Fibroblast of the aortic adventitia (primary cell): Measurements from ENCODE around the gene DOCK2. TPM values are rescaled to one million over a fixed set of nuclear protein-coding genes. Genes with fewer than 3 reads are reported as not detected.

Experiments
- DNase-seq: peaks from one replicate; pipeline ENCODE4 v3.0.0-alpha.2; 2010; ENCODE audit warnings: low read depth
- H3K4me3 ChIP-seq: 2 replicates; pipeline ENCODE4 v1.5.1; 2011; ENCODE audit warnings: low read depth, mild to moderate bottlenecking, control low read depth, low read length, moderate library complexity
- total RNA-seq: library from RNA; depleted of rRNA; stranded (reverse); fragments of >200 nt; gene quantifications from 2 replicates; pipeline ENCODE4 v1.2.3, GENCODE V29; 2012; ENCODE audit warnings: low replicate concordance
- TF ChIP-seq, protein P1 (sequence below): IDR thresholded peaks from 2 replicates; pipeline ENCODE4 v1.5.1; 2011; ENCODE audit warnings: mild to moderate bottlenecking, low read length, control low read depth, inconsistent platforms; ENCODE audit not compliant: insufficient read depth

Gene DOCK2
- total RNA-seq, 1 donor, result 4.6 TPM

GRCh38 chr5:170000155-170000554 lies 363.1 kb downstream of the DOCK2 start:
- TF ChIP-seq, protein P1, sequence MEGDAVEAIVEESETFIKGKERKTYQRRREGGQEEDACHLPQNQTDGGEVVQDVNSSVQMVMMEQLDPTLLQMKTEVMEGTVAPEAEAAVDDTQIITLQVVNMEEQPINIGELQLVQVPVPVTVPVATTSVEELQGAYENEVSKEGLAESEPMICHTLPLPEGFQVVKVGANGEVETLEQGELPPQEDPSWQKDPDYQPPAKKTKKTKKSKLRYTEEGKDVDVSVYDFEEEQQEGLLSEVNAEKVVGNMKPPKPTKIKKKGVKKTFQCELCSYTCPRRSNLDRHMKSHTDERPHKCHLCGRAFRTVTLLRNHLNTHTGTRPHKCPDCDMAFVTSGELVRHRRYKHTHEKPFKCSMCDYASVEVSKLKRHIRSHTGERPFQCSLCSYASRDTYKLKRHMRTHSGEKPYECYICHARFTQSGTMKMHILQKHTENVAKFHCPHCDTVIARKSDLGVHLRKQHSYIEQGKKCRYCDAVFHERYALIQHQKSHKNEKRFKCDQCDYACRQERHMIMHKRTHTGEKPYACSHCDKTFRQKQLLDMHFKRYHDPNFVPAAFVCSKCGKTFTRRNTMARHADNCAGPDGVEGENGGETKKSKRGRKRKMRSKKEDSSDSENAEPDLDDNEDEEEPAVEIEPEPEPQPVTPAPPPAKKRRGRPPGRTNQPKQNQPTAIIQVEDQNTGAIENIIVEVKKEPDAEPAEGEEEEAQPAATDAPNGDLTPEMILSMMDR, result no peak
- DNase-seq, result no peak
- no peak overlapping the region for H3K4me3 ChIP-seq

DNA sequence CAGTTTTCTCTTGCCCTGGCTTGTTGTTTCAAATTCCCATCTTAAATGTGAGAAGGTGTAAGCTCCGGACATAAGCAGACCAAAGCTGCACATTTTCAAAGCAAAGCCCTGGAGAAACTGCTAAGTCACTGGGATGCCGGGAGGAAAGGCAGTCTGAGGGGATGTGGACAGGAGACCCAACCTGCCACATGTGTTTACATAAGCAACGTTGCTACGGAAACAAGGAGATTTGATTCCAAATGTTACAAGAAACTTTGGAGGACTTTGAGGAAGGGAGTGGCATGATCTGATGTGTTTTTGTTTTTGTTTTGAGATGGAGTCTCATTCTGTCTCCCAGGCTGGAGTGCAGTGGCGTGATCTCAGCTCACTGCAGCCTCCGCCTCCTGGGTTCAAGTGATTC lies 368.9 kb downstream of the DOCK2 start:
- no peak for DNase-seq
- TF ChIP-seq, protein P1, result no peak
- H3K4me3 ChIP-seq, result no peak overlapping the region

DNA sequence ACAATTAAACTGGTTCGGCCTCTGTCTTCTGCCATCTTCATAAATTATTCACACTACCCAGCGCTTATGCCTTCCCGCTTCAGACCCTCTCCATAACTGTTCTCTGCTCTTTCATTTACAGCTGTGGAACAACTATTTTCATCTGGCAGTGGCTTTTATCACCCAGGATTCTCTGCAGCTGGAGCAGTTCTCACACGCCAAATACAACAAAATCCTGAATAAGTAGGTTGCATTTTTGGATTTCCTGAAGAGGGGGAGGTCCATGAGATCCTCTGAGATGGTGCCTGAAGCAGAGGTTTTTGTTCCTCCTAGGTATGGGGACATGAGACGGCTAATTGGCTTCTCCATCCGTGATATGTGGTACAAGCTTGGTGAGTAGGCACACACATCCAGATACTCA lies 371.3 kb downstream of the DOCK2 start:
- no peak for DNase-seq
- no peak overlapping the region for H3K4me3 ChIP-seq
- TF ChIP-seq, protein P1, result no peak

DNA sequence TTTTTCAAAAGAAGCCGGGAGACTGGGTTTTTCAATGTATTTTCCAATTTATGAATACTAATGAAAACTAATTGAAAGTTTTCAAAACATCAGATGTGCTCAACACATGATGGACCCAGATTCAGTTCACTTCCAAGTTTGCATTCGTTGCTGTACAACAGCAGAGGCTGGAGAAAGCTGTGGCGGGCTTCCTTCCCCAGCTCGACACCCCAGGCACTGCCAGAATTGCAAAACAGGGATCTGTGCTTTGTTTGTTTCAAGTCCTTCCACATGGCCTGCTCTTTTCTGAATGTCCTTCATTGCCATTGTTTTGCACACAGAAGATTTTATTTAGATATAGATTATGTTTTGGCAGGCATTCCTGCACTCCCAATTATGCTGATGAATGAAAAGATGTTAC lies 373.5 kb downstream of the DOCK2 start:
- H3K4me3 ChIP-seq, result no peak overlapping the region
- no peak for DNase-seq
- TF ChIP-seq, protein P1, result no peak

DNA sequence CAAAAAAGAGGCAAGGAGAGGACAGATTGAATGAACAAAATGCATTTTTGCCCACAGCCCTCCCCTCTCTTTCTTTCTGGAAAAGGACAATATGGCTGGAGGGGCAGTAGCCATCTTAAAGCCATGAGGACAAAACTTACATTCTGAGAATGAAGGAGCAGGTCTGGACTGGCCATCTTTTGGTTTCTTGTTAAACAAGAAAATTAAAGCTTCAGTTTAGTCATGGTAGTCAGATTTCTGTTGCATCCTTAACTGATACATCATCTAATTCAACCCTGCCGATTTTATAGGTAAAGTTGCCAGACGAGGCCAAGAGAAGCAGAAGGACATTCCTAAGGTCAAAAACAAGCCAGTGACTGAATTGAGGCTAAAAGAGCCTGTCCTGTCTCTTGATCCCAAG lies 374.7 kb downstream of the DOCK2 start:
- no peak overlapping the region for H3K4me3 ChIP-seq
- TF ChIP-seq, protein P1, result no peak
- DNase-seq, result no peak

GRCh38 chr5:170012622-170013021 lies 375.5 kb downstream of the DOCK2 start:
- H3K4me3 ChIP-seq, result no peak overlapping the region
- TF ChIP-seq, protein P1, result no peak
- DNase-seq, result no peak

DNA sequence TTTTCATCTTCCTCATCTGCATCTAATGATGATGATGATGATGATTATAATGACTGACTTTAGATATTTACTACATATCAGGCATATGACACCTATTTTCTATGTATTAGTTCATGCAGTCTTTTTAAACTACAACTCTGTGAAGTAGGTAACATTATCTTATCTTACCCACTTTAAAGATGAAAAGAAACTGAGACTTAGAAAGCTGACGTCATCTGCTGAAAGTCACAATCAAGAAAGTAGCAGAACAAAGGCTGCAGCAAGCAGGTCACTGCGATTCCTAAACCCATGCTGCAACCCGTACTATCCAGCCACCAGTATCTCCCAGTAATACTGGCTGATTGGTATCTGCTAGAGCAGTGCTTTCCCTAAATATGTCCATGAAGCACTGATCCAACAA lies 383.3 kb downstream of the DOCK2 start:
- DNase-seq, result no peak
- no peak overlapping the region for H3K4me3 ChIP-seq
- TF ChIP-seq, protein P1, result no peak
